Measurements from ENCODE around the gene DIS3L2. TPM values are rescaled to one million over a fixed set of nuclear protein-coding genes. Genes with fewer than 3 reads are reported as not detected.
A peak's percentile ranks its signal among the peaks of the same experiment; 100 is the strongest.
"Not testable (repeated sequence)": the region's sequence is repeated elsewhere in the genome, so short reads cannot be mapped to it uniquely, and the experiment has no call there.

The DIS3L2 gene
- total RNA-seq, 1 donor from 2014 or later = 20.6 TPM

- Histone ChIP-seq H3K27me3 (no peaks in the 10 kb centered on the region), H3K36me3 (no peaks in the 10 kb centered on the region), H3K27ac (no peak overlapping the region), H3K4me3 (no peak overlapping the region), H3K9me3 (no peaks in the 10 kb centered on the region), H3K4me1 (no peaks in the 10 kb centered on the region)
- intact Hi-C loops (cut with DNase I) = no loop called here
- no peak for TF ChIP-seq CTCF (IDR thresholded peaks at IDR 0.05)
- peak in 1 of 2 donors; percentile 4 for DNase-seq (ENCODE audit: low spot score in 2 of 2)
Observed at GRCh38 chr2:232321817-232322559, 360.5 kb downstream of the DIS3L2 start.

- no peaks in the 10 kb centered on the region for H3K27me3 ChIP-seq
- H3K9me3 ChIP-seq = no peaks in the 10 kb centered on the region
- intact Hi-C loops (cut with DNase I) = no loop called here
- no peaks in the 10 kb centered on the region for H3K36me3 ChIP-seq
- DNase-seq (ENCODE audit: low spot score in 2 of 2) = no peak
- H3K27ac ChIP-seq = no peak overlapping the region
- no peak overlapping the region for H3K4me3 ChIP-seq
- TF ChIP-seq CTCF (IDR thresholded peaks at IDR 0.05) = no peak
- no peaks in the 10 kb centered on the region for H3K4me1 ChIP-seq
Observed at GRCh38 chr2:232322560-232323327, 361.2 kb downstream of the DIS3L2 start.

GRCh38 chr2:232323328-232323650 lies 361.8 kb downstream of the DIS3L2 start:
- no peak for TF ChIP-seq CTCF (IDR thresholded peaks at IDR 0.05)
- Histone ChIP-seq H3K4me1 (no peaks in the 10 kb centered on the region), H3K36me3 (no peaks in the 10 kb centered on the region), H3K9me3 (no peaks in the 10 kb centered on the region), H3K27ac (no peak overlapping the region), H3K27me3 (no peaks in the 10 kb centered on the region), H3K4me3 (no peak overlapping the region)
- intact Hi-C loops (cut with DNase I) = no loop called here
- DNase-seq (ENCODE audit: low spot score in 2 of 2) = no peak

- H3K4me1 ChIP-seq; intact Hi-C loops (cut with DNase I); H3K36me3 ChIP-seq; H3K4me3 ChIP-seq; DNase-seq (ENCODE audit: low spot score in 2 of 2); H3K27ac ChIP-seq; H3K9me3 ChIP-seq; H3K27me3 ChIP-seq: not testable (repeated sequence)
Observed at GRCh38 chr2:232323967-232324366, 362.5 kb downstream of the DIS3L2 start.

- Histone ChIP-seq H3K4me3 (no peak overlapping the region), H3K36me3 (no peaks in the 10 kb centered on the region), H3K4me1 (no peaks in the 10 kb centered on the region), H3K9me3 (no peaks in the 10 kb centered on the region), H3K27ac (no peak overlapping the region), H3K27me3 (no peaks in the 10 kb centered on the region)
- DNase-seq (ENCODE audit: low spot score in 2 of 2) = no peak
- intact Hi-C loops (cut with DNase I) = loop anchor here (5.0 kb wide), 1 partner anchor 397 kb away; the partner anchor contains the start of gene NPPC
- no peak for TF ChIP-seq CTCF (IDR thresholded peaks at IDR 0.05)
Observed at GRCh38 chr2:232324778-232325177, 363.3 kb downstream of the DIS3L2 start.

All from ascending aorta (tissue), 2 donors.